GM19025 (cell line): ENCODE measurements around the gene SETDB2.
A peak's percentile ranks its signal among the peaks of the same experiment; 100 is the strongest.
"Not testable (repeated sequence)": the region's sequence is repeated elsewhere in the genome, so short reads cannot be mapped to it uniquely, and the experiment has no call there.

Experiments
- ATAC-seq: cut with Tn5 transposase; IDR thresholded peaks from one replicate; pipeline ENCODE4 v1.9.1; 2021; ENCODE audit warnings: mild to moderate bottlenecking, low read depth, moderate library complexity; ENCODE audit not compliant: unreplicated experiment

Gene SETDB2

DNA sequence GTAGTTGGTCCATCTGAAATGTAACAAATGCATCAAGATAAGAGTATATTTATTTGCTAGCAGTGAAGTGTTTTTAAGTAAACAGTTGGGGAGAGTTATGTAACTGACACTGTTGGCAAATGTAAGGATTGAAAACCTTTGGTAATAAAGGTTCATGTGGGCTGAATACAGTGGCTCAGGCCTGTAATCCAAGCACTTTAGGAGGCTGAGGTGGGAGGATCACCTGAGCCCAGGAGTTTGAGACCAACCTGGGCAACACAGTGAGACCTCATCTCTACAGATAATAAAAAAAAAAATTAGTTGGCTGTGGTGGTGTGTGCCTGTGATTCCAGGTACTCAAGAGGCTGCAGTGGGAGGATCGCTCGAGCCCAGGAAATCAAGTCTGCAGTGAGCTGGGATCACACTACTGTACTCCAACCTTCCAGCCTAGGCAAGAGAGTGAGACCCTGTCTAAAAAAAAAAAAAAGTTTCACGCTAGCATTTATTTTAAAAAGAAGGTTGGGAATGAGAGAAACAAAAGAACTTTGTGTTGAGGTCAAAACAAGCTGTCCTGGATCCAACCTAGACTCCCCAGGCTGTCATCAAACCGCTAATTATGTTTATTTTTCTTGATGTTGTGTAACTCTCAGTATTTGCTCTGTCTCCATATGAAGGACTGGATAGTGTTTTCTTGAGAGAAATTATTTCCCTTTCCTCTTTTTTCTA lies 20.7 kb downstream of the SETDB2 start:
- ATAC-seq, result no peak

DNA sequence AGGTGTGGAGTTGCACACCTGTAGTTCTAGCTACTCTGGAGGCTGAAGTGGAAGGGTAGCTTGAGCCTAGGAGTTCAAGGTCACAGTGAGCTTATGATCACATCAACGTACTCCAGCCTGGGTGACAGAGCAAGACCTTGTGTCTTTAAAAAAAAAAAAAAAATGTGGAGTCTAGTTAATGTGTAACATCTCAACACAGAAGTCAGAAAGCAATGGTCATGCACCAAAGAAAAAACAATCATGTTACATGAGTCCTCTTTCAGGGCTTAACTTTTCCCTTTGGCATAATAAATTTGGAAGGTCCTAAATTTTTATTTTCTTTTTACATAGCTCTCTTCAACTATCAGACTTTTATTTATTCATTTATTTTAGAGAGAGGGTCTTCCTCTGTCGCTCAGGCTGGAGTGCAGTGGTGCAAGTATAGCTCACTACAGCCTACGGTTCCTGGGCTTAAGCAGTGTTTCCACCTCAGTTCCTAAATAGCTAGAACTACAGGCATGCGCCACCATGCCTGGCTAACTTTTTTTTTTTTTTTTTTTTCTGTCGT lies 22.3 kb downstream of the SETDB2 start:
- no peak for ATAC-seq

DNA sequence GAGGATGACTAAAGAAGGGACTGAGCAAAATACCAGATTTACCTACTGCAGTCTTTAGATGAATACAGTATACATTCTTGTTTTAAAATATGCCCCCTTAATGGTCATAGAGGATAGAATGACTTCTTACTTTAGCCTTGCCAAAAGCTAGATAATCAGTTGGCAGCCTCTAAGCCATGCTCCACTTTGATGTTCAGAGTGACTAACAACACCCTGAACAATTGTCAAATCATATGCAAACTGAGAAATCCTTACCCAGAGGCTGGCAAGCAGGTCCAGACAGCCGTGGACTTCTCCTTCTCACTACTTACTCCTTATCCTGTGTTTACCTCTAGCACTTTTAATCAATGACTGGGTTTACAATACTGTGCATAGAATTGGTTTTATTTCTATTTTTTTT lies 28.1 kb downstream of the SETDB2 start:
- ATAC-seq, result no peak

DNA sequence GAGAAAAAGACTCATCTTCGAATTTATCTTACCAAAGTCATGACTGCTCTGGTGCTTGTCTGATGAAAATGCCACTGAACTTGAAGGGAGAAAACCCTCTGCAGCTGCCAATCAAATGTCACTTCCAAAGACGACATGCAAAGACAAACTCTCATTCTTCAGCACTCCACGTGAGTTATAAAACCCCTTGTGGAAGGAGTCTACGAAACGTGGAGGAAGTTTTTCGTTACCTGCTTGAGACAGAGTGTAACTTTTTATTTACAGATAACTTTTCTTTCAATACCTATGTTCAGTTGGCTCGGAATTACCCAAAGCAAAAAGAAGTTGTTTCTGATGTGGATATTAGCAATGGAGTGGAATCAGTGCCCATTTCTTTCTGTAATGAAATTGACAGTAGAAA lies 32.5 kb downstream of the SETDB2 start:
- no peak for ATAC-seq

DNA sequence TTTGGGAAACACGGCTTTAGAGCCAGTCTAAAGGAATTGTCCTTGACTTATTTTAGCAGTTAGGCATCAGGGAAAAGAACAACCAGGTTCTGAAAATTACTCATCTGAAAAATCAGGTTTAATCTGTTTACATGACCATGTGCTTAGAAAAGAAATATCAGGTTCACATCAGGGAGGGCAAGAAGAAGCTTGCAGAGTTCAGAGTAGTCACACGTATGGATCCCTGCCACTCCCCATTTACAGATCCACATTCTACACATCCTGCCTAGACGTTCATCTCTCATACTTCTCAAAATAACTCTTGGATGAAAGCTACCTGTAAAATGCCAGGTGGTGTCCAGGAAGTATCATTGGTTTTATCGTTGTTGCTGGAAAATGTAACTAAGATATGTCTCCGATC lies 37.7 kb downstream of the SETDB2 start:
- ATAC-seq, result no peak

DNA sequence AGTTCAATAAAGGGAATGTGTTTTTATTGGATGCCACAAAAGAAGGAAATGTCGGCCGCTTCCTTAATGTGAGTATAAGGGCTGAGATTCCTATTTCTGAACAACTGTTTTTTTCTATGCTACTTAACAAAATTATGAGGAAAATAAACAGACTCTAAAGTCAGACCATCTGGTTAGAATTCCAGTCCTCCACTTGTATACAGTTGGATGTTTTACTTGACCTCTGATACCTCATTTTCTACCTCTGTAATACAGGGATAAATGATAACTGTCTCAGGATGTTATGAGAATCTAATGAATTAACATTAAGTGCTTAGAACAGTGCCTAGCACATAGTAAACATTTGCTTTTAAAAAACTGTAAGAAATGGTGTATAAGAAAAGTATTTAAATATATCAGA lies 44.5 kb downstream of the SETDB2 start:
- no peak for ATAC-seq

DNA sequence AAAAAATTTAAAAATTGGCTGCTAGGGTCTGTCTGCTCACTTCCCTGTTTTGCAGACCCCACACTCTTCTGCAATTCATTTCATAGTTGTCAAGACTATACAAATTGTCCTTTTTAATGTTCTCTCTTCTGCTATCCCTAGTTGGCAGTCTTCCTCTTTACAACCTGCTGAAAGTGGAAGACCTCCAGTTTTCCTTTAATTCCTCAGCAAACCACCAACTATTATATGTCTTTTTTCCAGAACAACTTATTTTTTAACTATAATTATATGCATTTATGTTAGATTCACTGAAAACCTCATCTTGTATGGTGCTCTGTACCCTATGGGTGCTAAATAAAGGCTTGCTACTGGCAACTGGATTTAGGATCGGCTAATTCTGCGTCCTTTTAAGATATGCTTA lies 50.6 kb downstream of the SETDB2 start:
- no peak for ATAC-seq

DNA sequence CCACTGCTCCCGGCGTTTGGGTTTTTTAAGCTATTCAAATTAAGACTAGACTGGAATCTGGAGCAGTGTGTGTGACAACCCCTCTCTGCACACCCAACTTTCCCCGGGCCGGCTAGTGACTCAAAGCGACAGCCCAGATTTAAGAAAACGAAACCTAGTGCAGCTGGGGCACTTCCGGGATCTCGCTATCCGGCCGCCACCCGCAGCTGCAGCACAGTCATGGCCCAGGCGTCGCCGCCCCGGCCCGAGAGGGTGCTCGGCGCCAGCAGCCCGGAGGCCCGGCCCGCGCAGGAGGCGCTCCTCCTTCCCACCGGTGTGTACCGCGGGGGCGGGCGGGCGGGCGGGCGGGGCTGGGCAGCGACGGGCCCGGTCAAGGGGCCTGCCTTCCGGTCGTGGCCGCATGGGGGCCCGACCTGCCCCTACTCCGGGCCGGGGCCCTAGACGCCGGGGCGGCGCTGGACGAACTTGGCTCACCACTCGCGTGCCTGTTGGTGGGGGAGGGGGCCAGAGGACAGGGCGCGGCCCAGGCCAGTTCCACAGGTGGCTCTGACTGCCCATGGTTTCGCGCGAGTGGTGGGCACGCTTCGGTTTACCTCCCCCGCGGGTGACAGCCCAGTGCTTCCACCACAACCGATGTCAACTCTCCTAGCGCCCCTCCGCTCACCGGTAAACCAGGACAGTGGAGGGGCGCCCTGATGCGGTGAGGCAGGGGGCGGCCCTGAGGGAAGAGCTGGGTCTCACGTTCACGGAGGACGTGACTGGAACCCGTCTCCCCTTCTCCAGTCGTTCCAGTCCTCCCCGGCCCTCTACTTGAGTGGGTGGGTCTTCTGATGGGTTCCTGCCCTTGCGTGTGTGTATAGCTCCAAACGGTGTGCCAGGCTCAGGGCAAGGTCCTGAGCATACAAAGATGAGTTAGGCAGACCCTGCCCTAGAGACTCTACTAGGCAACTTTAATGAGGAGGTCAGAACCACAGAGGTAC lies 52.0 kb downstream of the SETDB2 start, which contains the start of gene PHF11:
Gene PHF11 (plus strand): TSS at position 171 of the 980 bp plus-strand sequence. CDS start 49 bp downstream, at position 220.
- peak; percentile 80 for ATAC-seq

DNA sequence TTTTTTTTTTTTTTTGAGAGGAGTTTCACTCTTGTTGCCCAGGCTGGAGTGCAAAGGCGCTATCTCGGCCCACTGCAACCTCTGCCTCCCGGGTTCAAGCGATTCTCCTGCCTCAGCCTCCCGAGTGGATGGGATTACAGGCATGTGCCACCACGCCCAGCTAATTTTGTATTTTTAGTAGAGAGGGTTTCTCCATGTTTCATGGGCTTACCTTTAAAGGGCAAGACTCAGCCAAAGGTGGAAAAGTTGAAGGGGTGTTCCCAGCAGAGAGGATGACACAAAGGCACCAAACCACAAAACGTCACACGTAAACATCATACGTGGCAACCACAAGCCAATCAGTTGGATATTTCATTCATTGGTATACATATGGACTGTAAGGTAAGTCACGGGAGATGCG lies 52.8 kb downstream of the SETDB2 start:
- not testable (repeated sequence) for ATAC-seq

DNA sequence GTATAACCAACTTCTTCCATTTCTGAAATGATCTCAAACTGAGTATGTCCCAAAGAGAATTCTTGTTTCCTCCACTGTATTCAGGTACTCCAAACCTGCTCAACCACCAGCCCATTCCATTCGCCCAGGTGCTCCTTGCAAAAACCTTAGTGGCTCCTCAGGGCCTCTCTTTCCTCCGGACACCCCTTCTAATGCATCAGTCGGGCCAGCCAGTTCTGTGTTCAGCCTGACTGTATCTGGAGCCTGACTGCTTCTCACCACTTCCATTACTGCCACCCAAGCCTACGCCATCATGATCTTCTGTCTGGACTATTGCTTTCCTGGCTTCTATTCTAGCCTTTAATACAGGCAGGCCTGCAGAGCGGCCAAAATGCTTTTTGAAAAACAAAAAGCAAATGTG lies 53.2 kb downstream of the SETDB2 start:
- no peak for ATAC-seq

DNA sequence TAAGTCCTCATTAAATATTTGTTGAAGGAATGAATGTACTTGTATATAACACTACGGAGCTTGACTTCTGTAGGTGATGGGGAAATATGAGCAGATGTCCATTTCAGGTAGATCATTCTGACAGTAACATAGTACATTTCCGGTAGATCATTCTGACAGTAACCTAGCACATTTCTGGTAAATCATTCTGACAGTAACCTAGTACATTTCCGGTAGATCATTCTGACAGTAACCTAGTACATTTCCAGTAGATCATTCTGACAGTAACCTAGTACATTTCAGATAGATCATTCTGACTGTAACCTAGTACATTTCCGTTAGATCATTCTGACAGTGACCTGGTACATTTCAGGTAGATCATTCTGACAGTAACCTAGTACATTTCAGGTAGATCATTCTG lies 54.1 kb downstream of the SETDB2 start:
- ATAC-seq, result no peak

DNA sequence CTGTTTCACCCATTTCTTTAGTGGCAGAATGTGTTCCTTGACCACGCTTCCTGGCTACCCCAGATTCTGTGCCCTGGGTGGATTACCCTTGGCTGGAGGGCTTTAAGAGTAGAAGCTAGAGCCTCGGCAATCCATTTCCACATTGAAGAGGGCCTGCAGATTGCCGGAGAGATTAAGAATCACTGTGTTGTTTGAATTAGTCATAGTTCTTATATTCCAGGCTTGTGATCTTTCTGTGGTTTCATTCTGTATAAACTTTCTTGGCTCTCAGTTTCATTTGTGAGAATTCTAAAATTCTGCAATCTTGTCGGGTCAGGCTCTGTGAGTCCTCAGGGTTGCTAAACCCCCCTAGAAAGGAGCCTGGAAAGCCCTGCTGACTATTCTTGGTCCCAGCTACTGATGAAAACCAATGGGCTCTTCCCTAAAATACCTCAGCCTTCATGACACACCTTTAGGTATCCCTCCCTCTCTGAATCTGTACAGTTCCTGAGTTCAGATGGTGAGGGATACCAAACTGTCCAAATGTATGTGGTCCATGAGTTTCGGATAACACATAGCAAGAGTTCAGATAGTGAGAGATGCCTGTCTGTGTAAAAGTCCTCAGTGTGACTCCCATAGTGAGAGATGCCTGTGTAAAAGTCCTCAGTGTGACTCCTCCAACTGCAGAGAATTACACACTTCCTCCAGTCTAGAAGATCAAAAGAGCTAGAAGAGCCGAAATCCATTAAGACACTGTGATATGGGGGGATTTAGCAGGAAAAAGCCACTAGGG lies 56.0 kb downstream of the SETDB2 start:
- no peak for ATAC-seq

DNA sequence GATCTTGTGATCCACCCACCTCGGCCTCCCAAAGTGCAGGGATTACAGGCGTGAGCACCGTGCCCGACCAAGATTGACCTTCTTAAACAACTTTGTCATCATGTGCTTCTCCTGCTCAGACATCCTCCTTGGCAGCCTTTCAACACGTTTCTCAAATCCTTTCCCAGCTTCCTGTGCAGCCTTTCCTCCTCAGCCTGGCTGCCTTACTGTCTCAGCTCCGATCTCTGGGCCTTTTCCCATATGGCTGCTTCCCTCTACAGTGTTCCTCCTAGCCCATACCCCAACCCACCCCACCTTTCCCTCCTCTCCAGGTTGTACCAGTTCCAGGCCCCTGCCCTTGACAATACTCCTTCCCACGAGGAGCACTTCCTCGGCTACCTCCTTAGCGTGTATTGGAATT lies 58.9 kb downstream of the SETDB2 start:
- no peak for ATAC-seq

DNA sequence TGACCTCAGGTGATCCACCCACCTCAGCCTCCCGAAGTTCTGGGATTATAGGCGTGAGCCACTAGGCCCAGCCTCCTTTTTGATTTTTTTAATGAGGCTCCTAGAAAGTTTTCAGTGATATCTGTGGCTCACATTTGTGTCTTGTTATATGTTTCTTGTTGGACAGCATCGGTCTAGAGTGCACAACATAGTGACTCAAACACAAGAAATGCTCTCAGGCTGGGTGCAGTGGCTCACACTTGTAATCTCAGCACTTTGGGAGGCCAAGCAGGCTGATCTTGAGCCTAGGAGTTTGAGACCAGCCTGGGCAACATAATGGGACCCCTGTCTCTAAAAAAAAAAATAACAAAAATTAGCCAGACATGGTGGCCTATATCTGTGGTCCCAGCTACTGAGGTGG lies 59.9 kb downstream of the SETDB2 start:
- no peak for ATAC-seq

DNA sequence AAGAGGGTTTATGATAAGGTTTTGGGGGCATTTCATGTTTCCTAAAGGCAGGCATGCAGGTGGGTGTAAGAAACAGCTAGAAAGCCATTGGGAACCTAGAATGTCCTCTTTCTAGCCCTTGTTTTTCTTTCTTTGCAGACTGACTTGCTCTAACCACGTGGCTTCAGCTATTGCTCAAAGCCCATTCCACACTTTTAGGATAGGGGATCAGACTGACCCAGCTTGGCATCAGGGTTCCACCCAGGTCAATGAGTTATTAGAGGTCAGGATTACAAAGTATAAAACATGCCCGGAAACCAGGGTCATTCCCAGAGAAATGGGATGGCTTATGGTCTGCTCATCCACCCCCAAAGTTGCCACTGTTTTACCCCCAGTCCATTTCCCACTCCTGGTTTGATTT lies 68.5 kb downstream of the SETDB2 start:
- ATAC-seq, result no peak

DNA sequence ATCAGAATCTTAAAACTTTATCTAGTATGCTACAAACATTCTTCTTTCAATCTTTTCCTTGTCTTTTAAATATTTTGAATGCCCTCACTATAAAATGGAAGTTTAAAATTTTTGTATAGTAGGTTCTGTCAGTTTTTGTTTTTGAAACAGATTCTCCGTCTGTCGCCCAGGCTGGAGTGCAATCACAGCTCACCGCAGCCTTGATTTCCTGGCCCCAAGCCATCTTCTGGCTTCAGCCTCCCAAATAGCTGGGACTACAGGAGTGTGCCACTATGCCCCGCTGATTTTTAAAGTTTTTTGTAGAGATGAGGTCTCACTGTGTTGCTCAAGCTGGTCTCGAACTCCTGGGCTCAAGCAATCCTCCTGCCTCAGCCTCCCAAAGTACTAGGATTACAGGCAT lies 72.4 kb downstream of the SETDB2 start:
- no peak for ATAC-seq

DNA sequence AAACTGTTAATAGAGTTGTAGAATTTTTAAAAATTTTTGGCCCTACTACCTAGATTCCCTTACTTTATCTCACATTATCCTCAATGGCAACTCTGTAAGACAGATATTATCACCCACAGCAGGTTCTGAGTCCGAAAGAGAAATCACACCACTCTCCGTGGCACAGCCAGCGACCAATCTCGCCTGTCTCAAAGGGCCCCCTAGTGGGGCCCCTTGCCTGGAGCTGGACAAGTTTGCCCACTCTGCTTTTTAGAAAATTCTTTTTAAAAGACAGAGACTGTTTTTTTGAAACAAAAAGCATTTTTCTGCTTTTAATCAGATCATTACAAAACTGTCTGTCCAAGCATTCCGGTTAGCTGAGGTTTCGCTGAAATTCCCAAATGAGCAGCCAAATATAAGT lies 73.4 kb downstream of the SETDB2 start:
- ATAC-seq, result no peak

DNA sequence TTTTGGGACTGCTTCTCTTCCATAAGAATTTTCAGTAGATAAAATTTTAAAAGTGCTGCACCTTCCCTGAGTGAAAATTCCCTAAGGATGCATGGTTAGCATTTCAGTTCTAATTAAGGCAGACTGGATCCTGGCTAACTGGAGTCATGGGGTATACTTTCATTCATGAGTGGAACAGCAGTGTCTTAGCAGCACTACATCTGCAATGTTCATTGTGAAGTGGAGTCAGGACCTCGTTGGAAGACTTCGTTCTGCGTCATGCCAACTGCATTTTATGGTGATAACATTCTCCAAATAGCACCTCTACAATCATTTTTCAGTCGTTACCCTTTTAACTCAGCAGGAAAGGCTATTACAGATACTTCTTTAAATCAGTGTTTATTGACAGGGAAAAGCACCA lies 77.2 kb downstream of the SETDB2 start:
- no peak for ATAC-seq

DNA sequence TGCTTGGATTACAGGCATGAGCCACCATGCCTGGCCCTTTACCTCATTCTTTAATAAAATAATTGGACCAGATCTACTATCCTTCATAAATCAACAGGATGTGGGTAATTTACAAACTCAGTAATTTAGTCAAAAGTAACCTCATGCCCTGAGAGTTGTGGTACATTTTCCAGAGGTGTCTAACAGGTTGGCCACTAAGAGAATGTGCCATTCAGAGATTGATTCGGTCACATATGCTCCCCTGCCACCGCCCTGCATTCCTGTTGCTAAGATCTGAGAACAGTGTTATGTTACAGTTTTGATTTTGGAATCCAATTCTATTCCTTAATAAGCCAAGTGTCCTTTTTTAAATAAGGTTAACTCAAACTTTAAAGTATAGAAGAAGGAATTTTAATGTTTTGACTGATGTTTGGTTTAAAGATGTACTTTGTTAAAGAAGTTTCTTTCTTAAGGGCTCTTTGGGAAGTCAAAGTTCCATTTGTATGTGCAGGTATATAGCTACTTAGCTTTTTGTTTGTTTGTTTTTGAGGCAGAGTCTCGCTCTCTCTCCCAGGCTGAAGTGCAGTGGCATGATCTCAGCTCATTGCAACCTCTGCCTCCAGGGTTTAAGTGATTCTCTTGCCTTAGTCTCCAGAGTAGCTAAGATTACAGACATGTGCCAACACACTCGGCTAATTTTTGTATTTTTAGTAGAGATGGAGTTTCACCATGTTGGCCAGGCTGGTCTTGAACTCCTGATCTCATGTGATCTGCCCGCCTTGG lies 80.8 kb downstream of the SETDB2 start:
- ATAC-seq, result no peak

DNA sequence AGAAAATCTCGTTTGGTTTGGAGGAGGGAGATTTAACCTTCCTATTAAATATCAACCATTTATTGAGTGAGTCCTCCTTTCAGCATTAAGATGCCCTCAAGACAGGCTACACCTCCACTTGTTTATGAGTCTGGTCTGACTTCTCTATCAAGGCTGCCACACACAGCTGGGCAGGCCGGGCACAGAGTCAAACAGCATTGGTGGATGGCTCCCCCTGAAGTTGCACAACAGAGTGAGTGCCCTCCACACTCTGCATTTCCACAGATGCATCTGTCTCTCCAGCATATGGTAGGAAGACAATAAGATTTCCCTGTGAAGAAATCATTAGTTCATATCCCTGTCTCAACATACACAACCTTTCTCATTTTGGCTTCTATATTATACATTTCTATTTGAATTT lies 83.0 kb downstream of the SETDB2 start:
- no peak for ATAC-seq
